GM21515 (cell line): Measurements from ENCODE around the gene NRAP.

ENCODE experiments used
- ATAC-seq: cut with Tn5 transposase; IDR thresholded peaks from one replicate; pipeline ENCODE4 v1.9.1; 2021; ENCODE audit not compliant: unreplicated experiment

The NRAP gene

GRCh38 chr10:113663908-113664307 lies at the start of gene NRAP:
Gene NRAP, minus strand, starts transcription at chr10:113664041. Its CDS starts 159 bp downstream, at chr10:113663882.
- ATAC-seq, result no peak

- no peak for ATAC-seq
These were observed 49.8 kb upstream of the NRAP start for GRCh38 chr10:113713640-113713982.

- ATAC-seq, result no peak
These were observed 49.2 kb upstream of the NRAP start for GRCh38 chr10:113712755-113713639.

DNA sequence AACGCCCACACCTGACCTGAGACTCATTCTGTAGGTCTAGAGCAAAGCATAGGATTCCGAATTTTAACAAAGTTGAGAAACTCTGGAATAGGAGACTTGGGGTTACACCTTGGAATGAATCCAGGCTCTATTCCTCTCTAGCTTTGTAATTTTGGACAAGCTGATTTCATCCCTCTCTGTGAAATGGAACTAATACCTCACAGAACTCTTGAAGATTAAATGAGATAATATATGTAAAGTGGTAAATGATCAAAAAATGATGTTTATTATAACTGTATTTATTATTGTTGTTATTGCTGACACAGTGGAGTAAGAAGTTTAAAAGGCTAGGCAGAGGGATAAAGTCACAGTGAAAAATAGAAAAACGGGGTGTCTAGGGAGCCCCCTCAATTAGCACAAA lies 48.2 kb upstream of the NRAP start:
- no peak for ATAC-seq

GRCh38 chr10:113711142-113711541 lies 47.3 kb upstream of the NRAP start:
- ATAC-seq, result no peak

- no peak for ATAC-seq
These were observed 45.5 kb upstream of the NRAP start for GRCh38 chr10:113709221-113709838.

- ATAC-seq, result no peak
These were observed 44.8 kb upstream of the NRAP start for GRCh38 chr10:113708640-113709039.

- no peak for ATAC-seq
These were observed 42.8 kb upstream of the NRAP start for GRCh38 chr10:113706623-113707022.

DNA sequence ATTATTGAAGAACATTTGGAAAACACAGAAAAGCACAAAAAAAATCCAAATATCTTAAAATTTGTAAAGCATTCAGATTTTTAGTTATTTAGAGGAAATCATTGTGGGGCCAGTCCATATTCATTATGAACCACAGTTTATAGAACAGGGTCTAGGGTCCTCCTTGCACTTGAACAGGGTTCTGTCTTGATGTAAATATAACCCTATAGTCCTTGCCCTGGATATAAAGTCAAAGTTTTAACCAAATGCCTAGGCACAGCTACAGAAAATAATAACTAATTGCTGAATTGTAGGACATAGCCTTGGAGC lies 41.5 kb upstream of the NRAP start:
- ATAC-seq, result no peak

DNA sequence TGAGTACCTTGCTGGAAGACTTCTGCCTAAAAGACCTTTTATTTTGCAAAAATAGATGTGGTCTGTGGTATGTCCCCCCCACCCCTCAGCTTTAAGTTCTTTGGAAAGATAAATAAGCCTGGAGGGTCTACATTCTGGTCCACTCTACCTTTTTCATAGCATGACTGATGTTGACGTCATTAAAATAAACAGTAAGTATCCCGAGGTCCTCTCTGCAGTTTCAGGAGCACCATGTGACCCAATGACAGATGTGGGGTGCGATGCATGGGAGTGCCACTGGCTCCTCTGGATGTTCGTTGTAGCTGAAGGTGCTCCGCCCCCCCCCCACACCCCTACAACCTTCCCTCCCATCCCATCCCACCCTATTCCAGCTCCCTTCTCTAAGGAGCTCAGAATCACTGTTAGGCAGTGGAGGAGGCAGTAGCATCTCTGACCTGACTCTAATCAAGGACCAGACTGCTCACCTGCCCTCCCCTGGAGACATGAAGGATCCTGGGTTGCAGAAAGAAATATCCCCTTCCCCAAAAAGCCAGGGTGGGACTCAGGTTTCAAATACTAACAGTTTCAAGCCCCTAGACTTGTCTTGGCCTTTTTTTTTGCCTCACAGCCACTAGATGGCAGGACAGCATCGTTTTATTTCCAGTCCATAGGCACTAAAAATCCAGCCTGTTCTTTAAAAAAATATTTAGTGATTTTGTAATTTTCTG lies 40.9 kb upstream of the NRAP start:
- no peak for ATAC-seq

- no peak for ATAC-seq
These were observed 33.8 kb upstream of the NRAP start for GRCh38 chr10:113697595-113697994.

- no peak for ATAC-seq
These were observed 31.9 kb upstream of the NRAP start for GRCh38 chr10:113695691-113696090.

- no peak for ATAC-seq
These were observed 29.5 kb upstream of the NRAP start for GRCh38 chr10:113693348-113693747.

- ATAC-seq, result no peak
These were observed 28.4 kb upstream of the NRAP start for GRCh38 chr10:113692271-113692670.

DNA sequence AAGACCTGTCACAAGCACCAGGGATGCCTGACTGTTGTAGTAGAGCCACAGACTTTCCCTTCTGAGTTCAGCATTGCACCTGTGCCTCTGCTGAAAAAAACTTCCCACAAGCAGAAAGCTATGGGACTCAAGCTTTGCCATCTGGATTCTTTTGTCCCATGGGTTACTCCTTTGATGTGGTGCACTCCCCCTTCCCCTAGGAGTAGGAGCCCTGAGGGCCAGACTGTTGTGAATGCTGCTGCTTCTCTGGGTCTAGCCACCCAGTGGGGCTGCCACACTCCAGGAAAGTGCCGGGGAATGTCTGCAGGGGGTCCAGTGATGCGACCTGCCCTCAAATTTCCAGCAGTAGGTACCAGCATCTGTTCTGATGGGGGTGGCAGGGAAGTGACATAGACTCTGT lies 27.5 kb upstream of the NRAP start:
- no peak for ATAC-seq

GRCh38 chr10:113690749-113691148 lies 26.9 kb upstream of the NRAP start:
- ATAC-seq, result no peak

- no peak for ATAC-seq
These were observed 25.7 kb upstream of the NRAP start for GRCh38 chr10:113689574-113689973.

DNA sequence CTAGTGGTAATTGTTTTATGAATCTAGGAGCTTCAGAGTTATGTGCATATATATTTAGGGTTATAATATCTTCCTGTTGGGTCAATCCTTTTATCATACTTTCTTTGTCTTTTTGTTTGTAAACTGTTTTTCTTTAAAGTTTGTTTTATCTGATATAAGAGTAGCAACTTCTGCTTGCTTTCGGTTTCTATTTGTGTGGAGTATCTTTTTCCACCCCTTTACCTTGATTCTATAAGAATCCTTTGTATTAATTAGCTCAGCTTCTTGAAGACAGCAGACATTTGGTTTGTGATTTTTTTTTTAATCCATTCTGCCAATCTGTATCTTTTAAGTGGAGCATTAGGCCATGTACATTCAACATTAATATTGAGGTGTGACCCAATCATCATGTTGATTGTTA lies 25.2 kb upstream of the NRAP start:
- no peak for ATAC-seq

DNA sequence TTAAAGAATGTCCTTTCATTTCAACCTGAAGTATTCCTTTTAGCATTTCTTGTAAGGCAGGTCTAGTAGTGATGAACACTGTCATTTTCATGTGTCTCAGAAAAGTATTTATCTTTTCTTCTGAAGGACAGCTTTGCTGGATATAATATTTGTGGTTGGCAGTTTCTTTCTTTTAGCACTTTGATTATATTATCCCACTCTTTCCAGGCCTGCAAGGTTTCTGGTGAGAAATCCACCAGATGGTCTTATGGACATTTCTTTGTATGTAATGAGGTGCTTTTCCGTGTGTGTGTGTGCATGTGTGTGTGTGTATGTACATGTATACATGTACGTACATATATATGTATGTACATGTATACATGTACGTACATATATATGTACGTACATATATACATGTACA lies 23.2 kb upstream of the NRAP start:
- no peak for ATAC-seq

DNA sequence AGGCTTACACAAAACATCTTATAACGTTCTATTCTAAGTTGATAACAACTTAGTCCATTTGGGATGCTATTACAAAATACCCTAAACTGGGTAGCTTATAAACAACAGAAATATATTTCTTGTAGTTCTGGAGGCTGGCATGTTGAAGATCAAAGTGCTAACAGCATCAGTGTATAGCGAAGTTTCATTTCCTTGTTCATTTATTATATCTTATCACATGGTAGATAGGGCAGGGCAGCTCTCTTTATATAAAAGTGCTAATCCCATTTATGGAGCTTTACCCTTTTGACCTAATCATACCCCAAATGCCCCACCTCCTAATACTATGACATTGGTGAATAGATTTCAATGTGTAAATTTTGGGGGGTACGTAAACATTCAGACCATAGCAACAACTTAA lies 22.2 kb upstream of the NRAP start:
- ATAC-seq, result no peak

DNA sequence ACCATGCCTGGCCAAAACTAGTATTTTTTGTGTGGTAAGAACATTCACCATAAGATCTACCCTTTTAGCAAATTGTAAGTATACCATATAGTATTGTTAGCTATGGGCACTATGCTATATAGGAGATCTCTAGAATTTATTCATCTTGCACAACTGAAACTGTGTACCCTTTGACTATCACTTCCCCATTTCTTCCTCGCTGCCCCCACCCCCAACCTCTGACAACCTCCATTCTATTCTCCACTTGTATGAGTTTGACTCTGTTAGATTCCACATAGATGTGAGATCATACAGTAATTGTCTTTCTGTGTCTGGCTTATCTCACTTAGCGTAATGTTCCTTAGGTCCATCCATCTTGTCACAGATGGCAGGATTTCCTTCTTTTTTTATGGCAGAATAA lies 19.5 kb upstream of the NRAP start:
- no peak for ATAC-seq
